Stimulated activated CD4-positive, alpha-beta T cell treated with anti-CD3 and anti-CD28 coated beads, TNF-alpha, amount 100 ng/mL, for 48 hours (primary cell): ENCODE measurements around the gene POMGNT2.

Source experiments
- DNase-seq, 3 donors: peaks; one replicate each; pipeline ENCODE4 v3.0.0-alpha.2; 2020; ENCODE audit warnings: low read depth in 3 of 3

POMGNT2 gene

GRCh38 chr3:43043793-43044192 is 62.1 kb downstream of the POMGNT2 start:
- DNase-seq, result no peak

- DNase-seq, result no peak
Observed at GRCh38 chr3:43043071-43043766, 62.7 kb downstream of the POMGNT2 start.

GRCh38 chr3:43041517-43041916 is 64.4 kb downstream of the POMGNT2 start:
- no peak for DNase-seq

- no peak for DNase-seq
Observed at GRCh38 chr3:43038010-43038409, 67.9 kb downstream of the POMGNT2 start.

- no peak for DNase-seq
Observed at GRCh38 chr3:43036621-43037423, 69.1 kb downstream of the POMGNT2 start.

GRCh38 chr3:43035801-43036365 is 70.0 kb downstream of the POMGNT2 start:
- DNase-seq, result no peak

- DNase-seq, result no peak
Observed at GRCh38 chr3:43034911-43035310, 71.0 kb downstream of the POMGNT2 start.

- DNase-seq, result no peak
Observed at GRCh38 chr3:43034200-43034599, 71.7 kb downstream of the POMGNT2 start.

- no peak for DNase-seq
Observed at GRCh38 chr3:43032646-43033628, 72.9 kb downstream of the POMGNT2 start.

- no peak for DNase-seq
Observed at GRCh38 chr3:43031889-43032545, 73.9 kb downstream of the POMGNT2 start.

- no peak for DNase-seq
Observed at GRCh38 chr3:43031485-43031884, 74.4 kb downstream of the POMGNT2 start.

- DNase-seq, result no peak
Observed at GRCh38 chr3:43030162-43030935, 75.5 kb downstream of the POMGNT2 start.
